Activated CD4-positive, alpha-beta T cell treated with anti-CD3 and anti-CD28 coated beads, Interleukin-2, amount 10 ng/mL, durations not matched to agents 24 days and 14 days (primary cell): ENCODE data around the gene ERBB2. TPM values are rescaled to one million over a fixed set of nuclear protein-coding genes. Genes with fewer than 3 reads are reported as not detected.
A peak's percentile ranks its signal among the peaks of the same experiment; 100 is the strongest.
"Not testable (repeated sequence)": the region's sequence is repeated elsewhere in the genome, so short reads cannot be mapped to it uniquely, and the experiment has no call there.

Experiments used
- DNase-seq: peaks from one replicate; pipeline ENCODE4 v3.0.0; 2022
- H3K27ac Mint-ChIP-seq: one replicate; pipeline ENCODE4 v1.8.0; 2022; ENCODE audit warnings: mild to moderate bottlenecking, mixed read lengths
- H3K27me3 Mint-ChIP-seq: one replicate; pipeline ENCODE4 v1.8.0; 2022; ENCODE audit warnings: mixed read lengths
- H3K36me3 Mint-ChIP-seq: one replicate; pipeline ENCODE4 v1.8.0; 2022; ENCODE audit warnings: low read depth, mild to moderate bottlenecking, mixed read lengths
- H3K4me1 Mint-ChIP-seq: one replicate; pipeline ENCODE4 v1.8.0; 2021; ENCODE audit warnings: mixed read lengths
- H3K4me3 Mint-ChIP-seq: one replicate; pipeline ENCODE4 v1.8.0; 2022; ENCODE audit warnings: mild to moderate bottlenecking, moderate library complexity, mixed read lengths
- H3K9me3 Mint-ChIP-seq: one replicate; pipeline ENCODE4 v1.8.0; 2021; ENCODE audit warnings: mixed read lengths
- intact Hi-C: fragments of 100-400 bp; cut with micrococcal nuclease; formaldehyde crosslinking; loops from one replicate; pipeline ENCODE4 v1.15.1; 2023
- total RNA-seq: library from RNA; stranded (reverse); gene quantifications from 2 replicates; pipeline ENCODE4 v1.2.3, GENCODE V29; 2022

ERBB2 gene
- total RNA-seq, 1 donor from 2014 or later: 3.1 TPM

DNA sequence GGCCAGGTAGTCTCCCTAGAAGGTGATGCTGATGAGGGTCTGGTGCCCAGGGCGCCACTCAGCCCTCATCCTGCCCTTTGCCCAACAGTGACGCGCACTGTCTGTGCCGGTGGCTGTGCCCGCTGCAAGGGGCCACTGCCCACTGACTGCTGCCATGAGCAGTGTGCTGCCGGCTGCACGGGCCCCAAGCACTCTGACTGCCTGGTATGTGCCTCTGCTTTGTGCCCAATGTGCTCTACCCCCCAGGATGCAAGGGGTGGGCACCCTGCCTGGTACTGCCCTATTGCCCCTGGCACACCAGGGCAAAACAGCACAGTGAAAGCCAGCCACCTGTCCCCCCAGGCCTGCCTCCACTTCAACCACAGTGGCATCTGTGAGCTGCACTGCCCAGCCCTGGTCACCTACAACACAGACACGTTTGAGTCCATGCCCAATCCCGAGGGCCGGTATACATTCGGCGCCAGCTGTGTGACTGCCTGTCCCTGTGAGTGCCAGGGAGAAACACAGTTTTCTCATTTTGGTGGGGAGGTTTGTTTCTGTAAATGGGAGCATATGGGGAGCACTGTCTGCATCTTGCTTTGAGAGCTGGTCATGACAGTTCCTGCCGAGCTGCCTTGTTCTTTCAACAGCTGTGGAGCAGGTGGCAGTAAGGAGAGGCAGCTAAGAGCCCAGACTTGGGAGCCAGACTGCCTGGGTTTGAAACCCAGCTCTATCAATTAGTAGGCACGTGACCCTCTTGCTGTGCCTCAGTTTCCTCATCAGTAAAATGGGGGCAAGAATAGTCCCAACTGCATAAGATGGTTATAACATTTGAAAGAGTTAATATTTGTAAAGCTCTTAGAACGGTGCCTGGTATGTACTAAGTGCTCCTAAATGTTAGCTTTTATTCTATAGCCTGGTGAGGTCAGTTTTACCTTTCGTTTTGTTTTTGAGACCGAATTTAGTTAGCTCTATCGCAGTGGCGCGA is 10.4 kb downstream of the ERBB2 start:
- peaks cover 6% of the 10 kb centered on the region for H3K4me1 Mint-ChIP-seq
- H3K27me3 Mint-ChIP-seq: no peaks in the 10 kb centered on the region
- H3K9me3 Mint-ChIP-seq: no peaks in the 10 kb centered on the region
- intact Hi-C loops: no loop called here
- no peaks in the 10 kb centered on the region for H3K36me3 Mint-ChIP-seq
- DNase-seq: no peak
- no peak overlapping the region for H3K4me3 Mint-ChIP-seq
- no peak overlapping the region for H3K27ac Mint-ChIP-seq

DNA sequence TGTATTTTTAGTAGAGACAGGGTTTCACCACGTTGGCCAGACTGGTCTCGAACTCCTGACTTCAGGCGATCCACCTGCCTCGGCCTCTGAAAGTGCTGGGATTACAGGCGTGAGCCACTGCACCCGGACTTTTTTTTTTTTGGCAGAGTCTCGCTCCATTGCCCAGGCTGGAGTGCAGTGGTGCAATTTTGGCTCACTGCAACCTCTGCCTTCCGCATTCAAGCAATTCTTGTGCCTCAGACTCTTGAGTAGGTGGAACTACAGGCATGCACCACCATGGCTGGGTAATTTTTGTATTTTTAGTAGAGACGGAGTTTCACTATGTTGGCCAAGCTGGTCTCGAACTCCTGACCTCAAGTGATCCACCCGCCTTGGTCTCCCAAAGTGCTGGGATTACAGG is 11.2 kb downstream of the ERBB2 start:
- H3K36me3 Mint-ChIP-seq, DNase-seq, H3K27ac Mint-ChIP-seq, H3K9me3 Mint-ChIP-seq, H3K4me3 Mint-ChIP-seq, intact Hi-C loops, H3K4me1 Mint-ChIP-seq, H3K27me3 Mint-ChIP-seq: not testable (repeated sequence)

DNA sequence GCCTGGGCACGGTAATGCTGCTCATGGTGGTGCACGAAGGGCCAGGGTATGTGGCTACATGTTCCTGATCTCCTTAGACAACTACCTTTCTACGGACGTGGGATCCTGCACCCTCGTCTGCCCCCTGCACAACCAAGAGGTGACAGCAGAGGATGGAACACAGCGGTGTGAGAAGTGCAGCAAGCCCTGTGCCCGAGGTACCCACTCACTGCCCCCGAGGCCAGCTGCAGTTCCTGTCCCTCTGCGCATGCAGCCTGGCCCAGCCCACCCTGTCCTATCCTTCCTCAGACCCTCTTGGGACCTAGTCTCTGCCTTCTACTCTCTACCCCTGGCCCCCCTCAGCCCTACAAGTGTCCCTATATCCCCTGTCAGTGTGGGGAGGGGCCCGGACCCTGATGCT is 12.0 kb downstream of the ERBB2 start:
- DNase-seq: no peak
- Mint-ChIP-seq H3K27me3 (no peaks in the 10 kb centered on the region), H3K36me3 (no peaks in the 10 kb centered on the region), H3K4me1 (peaks cover 5% of the 10 kb centered on the region), H3K9me3 (no peaks in the 10 kb centered on the region), H3K4me3 (no peak overlapping the region), H3K27ac (no peak overlapping the region)
- intact Hi-C loops: no loop called here

DNA sequence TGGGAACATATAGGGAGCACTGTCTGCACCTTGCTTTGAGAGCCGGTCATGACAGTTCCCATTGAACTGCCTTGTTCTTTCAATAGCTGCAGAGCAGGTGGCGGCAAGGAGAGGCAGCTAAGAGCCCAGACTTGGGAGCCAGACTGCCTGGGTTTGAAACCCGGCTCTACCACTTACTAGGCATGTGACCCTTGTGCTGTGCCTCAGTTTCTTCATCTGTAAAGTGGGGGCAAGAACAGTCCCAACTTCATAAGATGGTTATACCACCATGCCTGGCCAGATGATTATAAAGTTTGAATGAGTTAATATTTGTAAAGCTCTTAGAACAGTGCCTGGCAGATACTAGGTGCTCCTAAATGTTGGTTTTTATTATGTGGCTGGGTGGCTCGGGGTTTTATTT is 14.4 kb downstream of the ERBB2 start:
- H3K4me3 Mint-ChIP-seq: no peak overlapping the region
- H3K36me3 Mint-ChIP-seq: no peaks in the 10 kb centered on the region

GRCh38 chr17:39715375-39716072 is 15.7 kb downstream of the ERBB2 start:
- Mint-ChIP-seq H3K36me3 (no peaks in the 10 kb centered on the region), H3K27me3 (no peaks in the 10 kb centered on the region), H3K4me3 (no peak overlapping the region), H3K27ac (no peak overlapping the region), H3K9me3 (no peaks in the 10 kb centered on the region), H3K4me1 (no peaks in the 10 kb centered on the region)
- intact Hi-C loops: no loop called here
- no peak for DNase-seq

More for the DNA sequence above, 14.4 kb downstream of the ERBB2 start:
- no peak overlapping the region for H3K27ac Mint-ChIP-seq
- no peak for DNase-seq
- H3K27me3 Mint-ChIP-seq: no peaks in the 10 kb centered on the region
- no peaks in the 10 kb centered on the region for H3K9me3 Mint-ChIP-seq
- intact Hi-C loops: no loop called here
- H3K4me1 Mint-ChIP-seq: no peaks in the 10 kb centered on the region

DNA sequence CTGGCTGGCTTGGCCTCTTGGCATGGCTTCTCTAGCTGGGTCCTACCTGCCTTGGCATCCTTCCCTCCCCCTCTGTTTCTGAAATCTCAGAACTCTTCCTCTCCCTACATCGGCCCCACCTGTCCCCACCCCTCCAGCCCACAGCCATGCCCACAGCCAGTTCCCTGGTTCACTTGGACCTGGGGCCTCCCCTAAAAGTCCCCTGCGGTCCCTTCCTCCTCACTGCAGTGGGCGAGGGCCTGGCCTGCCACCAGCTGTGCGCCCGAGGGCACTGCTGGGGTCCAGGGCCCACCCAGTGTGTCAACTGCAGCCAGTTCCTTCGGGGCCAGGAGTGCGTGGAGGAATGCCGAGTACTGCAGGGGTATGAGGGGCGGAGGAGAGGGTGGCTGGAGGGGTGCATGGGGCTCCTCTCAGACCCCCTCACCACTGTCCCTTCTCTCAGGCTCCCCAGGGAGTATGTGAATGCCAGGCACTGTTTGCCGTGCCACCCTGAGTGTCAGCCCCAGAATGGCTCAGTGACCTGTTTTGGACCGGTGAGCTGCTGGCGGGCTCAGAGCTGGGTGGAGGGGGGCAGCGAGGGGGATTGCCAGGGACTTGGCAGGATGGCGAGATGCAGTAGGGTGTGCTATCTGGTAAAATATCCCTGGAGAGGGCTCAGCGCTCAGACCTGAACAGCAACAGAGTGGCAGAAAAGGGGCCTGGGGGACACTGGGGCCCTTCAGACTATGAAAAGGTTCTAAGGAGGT is 16.4 kb downstream of the ERBB2 start:
- Mint-ChIP-seq H3K36me3 (no peaks in the 10 kb centered on the region), H3K9me3 (no peaks in the 10 kb centered on the region), H3K4me1 (no peaks in the 10 kb centered on the region), H3K4me3 (no peak overlapping the region), H3K27ac (no peak overlapping the region), H3K27me3 (no peaks in the 10 kb centered on the region)
- intact Hi-C loops: no loop called here
- DNase-seq: no peak

DNA sequence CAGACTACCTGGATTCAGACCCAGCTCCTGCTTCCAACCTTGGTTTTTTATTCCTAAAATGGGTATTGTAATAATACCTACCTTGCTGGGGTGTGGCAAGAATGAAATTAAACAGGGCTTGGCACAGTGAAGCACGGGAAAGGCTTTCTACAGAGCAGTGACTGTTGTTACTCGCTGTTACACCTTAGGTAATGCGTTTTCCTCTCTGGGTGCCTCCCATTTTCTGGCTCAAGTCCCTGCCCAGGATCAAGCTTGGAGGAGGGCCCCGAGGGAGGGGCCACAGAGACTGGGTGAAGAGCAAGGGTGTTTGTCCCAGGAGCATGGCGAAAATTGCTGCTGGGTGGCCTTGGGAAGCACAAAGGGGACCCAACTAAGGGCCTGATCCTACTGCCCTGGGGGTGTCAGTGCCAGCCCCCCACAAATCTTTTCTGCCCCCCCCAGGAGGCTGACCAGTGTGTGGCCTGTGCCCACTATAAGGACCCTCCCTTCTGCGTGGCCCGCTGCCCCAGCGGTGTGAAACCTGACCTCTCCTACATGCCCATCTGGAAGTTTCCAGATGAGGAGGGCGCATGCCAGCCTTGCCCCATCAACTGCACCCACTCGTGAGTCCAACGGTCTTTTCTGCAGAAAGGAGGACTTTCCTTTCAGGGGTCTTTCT is 17.1 kb downstream of the ERBB2 start:
- Mint-ChIP-seq H3K27me3 (no peaks in the 10 kb centered on the region), H3K4me1 (no peaks in the 10 kb centered on the region), H3K27ac (no peak overlapping the region), H3K9me3 (no peaks in the 10 kb centered on the region), H3K36me3 (no peaks in the 10 kb centered on the region), H3K4me3 (no peak overlapping the region)
- intact Hi-C loops: no loop called here
- DNase-seq: no peak

- Mint-ChIP-seq H3K4me3 (no peak overlapping the region), H3K36me3 (no peaks in the 10 kb centered on the region), H3K4me1 (no peaks in the 10 kb centered on the region), H3K27ac (no peak overlapping the region), H3K9me3 (no peaks in the 10 kb centered on the region), H3K27me3 (no peaks in the 10 kb centered on the region)
- DNase-seq: no peak
- intact Hi-C loops: no loop called here
Observed at GRCh38 chr17:39717660-39718059, 17.8 kb downstream of the ERBB2 start.

DNA sequence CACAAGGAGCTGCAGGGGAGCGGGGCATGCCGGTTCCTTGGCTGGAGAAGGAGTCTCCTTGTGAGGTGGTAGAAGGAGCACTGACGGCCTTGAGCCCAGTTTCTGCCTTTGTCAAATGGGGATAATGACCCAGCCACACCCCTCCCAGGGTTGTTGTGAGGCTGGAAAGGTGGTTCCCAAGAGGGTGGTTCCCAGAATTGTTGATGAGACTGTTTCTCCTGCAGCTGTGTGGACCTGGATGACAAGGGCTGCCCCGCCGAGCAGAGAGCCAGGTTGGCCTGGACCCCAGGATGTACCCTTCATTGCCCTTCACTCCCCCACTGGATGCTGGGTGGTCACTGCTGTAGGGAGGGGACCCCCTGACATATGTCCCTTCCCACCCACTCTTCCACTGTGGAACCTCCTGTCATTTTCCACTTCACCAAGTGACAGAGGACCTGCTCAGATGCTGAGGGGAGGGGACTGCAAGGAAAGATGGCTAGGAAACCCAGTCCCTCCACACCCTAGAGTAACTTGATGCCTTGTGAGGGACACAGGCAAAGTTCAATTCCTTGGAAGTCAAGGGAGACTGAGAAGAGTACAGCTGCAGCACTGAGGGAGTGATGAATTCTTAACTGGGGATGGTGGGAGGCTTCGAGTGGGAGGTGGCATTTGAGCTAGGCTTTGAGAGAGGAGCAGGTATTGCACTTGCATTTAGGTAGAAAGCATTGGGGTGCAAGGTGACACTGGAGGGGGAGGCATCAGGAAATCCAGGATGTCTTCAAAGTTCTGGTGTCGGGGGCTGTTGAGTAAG is 19.9 kb downstream of the ERBB2 start:
- no peaks in the 10 kb centered on the region for H3K27me3 Mint-ChIP-seq
- no peaks in the 10 kb centered on the region for H3K36me3 Mint-ChIP-seq
- no peaks in the 10 kb centered on the region for H3K4me1 Mint-ChIP-seq
- intact Hi-C loops: no loop called here
- no peaks in the 10 kb centered on the region for H3K9me3 Mint-ChIP-seq
- no peak overlapping the region for H3K4me3 Mint-ChIP-seq
- no peak for DNase-seq
- H3K27ac Mint-ChIP-seq: no peak overlapping the region

DNA sequence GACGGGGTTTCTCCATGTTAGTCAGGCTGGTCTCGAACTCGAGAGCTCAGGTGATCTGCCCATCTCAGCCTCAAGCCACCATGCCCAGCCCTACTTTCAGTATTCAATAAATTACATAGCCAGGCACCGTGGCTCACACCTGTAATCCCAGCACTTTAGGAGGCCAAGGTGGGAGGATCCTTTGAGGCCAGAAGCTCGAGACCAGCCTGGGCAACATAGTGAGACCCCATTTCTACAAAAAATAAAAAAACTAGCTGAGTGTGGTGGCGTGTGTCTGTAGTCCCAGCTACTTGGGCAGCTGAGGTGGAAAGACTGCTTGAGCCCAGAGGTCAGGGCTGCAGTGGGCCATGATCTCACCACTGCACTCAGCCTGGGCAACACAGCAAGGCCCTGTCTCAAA is 22.2 kb downstream of the ERBB2 start:
- H3K9me3 Mint-ChIP-seq: no peaks in the 10 kb centered on the region
- no peak overlapping the region for H3K27ac Mint-ChIP-seq
- no peak overlapping the region for H3K4me3 Mint-ChIP-seq
- no peak for DNase-seq
- no peaks in the 10 kb centered on the region for H3K27me3 Mint-ChIP-seq
- peaks cover 3% of the 10 kb centered on the region for H3K4me1 Mint-ChIP-seq
- peaks cover 3% of the 10 kb centered on the region for H3K36me3 Mint-ChIP-seq
- intact Hi-C loops: no loop called here

DNA sequence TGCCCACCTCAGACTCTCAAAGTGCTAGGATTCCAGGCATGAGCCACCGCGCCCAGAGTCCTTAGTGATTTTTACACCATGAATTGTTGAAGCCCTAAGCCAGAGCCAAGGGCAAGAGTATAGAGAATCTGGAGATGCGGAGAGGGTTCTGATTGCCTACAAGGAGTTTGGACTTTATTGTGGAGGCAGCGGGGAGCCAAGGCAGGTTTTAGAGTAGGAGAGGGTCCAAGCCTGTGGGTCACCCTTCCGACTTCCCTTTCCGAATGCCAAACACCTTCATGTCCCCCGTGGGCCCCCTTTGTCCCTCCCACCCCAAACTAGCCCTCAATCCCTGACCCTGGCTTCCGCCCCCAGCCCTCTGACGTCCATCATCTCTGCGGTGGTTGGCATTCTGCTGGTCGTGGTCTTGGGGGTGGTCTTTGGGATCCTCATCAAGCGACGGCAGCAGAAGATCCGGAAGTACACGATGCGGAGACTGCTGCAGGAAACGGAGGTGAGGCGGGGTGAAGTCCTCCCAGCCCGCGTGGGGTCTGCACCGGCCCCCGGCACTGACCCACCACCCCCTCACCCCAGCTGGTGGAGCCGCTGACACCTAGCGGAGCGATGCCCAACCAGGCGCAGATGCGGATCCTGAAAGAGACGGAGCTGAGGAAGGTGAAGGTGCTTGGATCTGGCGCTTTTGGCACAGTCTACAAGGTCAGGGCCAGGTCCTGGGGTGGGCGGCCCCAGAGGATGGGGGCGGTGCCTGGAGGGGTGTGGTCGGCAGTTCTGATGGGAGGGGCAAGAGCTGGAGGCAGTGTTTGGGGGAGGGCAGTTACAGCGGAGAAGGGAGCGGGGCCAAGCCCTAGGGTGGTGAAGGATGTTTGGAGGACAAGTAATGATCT is 23.3 kb downstream of the ERBB2 start:
- H3K4me3 Mint-ChIP-seq: no peak overlapping the region
- no peaks in the 10 kb centered on the region for H3K9me3 Mint-ChIP-seq
- no peak overlapping the region for H3K27ac Mint-ChIP-seq
- no peaks in the 10 kb centered on the region for H3K27me3 Mint-ChIP-seq
- DNase-seq: peak; percentile 69
- intact Hi-C loops: no loop called here
- peaks cover 3% of the 10 kb centered on the region for H3K4me1 Mint-ChIP-seq
- H3K36me3 Mint-ChIP-seq: peaks cover 4% of the 10 kb centered on the region

- Mint-ChIP-seq H3K9me3 (no peaks in the 10 kb centered on the region), H3K36me3 (peaks cover 14% of the 10 kb centered on the region), H3K27me3 (no peaks in the 10 kb centered on the region), H3K27ac (no peak overlapping the region), H3K4me3 (no peak overlapping the region), H3K4me1 (peaks cover 13% of the 10 kb centered on the region)
- intact Hi-C loops: no loop called here
- no peak for DNase-seq
Observed at GRCh38 chr17:39724731-39725130, 24.9 kb downstream of the ERBB2 start.
